HepG2 (cell line): ENCODE data around the gene STKLD1. TPM values are rescaled to one million over a fixed set of nuclear protein-coding genes. Genes with fewer than 3 reads are reported as not detected.
A peak's percentile ranks its signal among the peaks of the same experiment; 100 is the strongest.

Experiments used
- CENPT ChIP-seq: sonication (generic); formaldehyde crosslinking; IDR thresholded peaks from 2 replicates; pipeline ENCODE4 v1.8.0; 2022; ENCODE audit warnings: low read depth, mild to moderate bottlenecking, moderate library complexity, missing genetic modification reagents
- FOXA1 ChIP-seq, 2 experiments: fragments of 450-650 bp in 1 of 2; sonication (generic) in 1 of 2; formaldehyde crosslinking in 1 of 2; IDR thresholded peaks; 2 replicates each; pipeline versions ENCODE4 v1.4.0 to v1.6.1; 2016 to 2020; ENCODE audit warnings: missing genetic modification reagents in 1 of 2
- IRX3 ChIP-seq: sonication (generic); formaldehyde crosslinking; IDR thresholded peaks from 2 replicates; pipeline ENCODE4 v1.8.1; 2023; ENCODE audit warnings: mild to moderate bottlenecking, low read depth, missing genetic modification reagents, borderline replicate concordance
- KAT2B ChIP-seq: fragments of 150-350 bp; IDR thresholded peaks from 2 replicates; pipeline ENCODE4 v1.6.1; 2014; ENCODE audit warnings: low read depth, low read length, borderline replicate concordance
- MXD3 ChIP-seq: IDR thresholded peaks from 2 replicates; pipeline ENCODE4 v1.6.1; 2016; ENCODE audit warnings: mild to moderate bottlenecking, missing biosample characterization, missing genetic modification reagents
- MZF1 ChIP-seq: sonication (generic); formaldehyde crosslinking; IDR thresholded peaks from 2 replicates; pipeline ENCODE4 v1.8.1; 2023; ENCODE audit warnings: mild to moderate bottlenecking, missing genetic modification reagents, borderline replicate concordance
- PAF1 ChIP-seq: IDR thresholded peaks from 2 replicates; pipeline ENCODE4 v1.6.1; 2016; ENCODE audit warnings: missing genetic modification reagents, missing compliant biosample characterization
- PAXIP1 ChIP-seq: sonication (generic); formaldehyde crosslinking; conservative IDR thresholded peaks from 2 replicates; pipeline ENCODE4 v1.4.0; 2020; ENCODE audit warnings: mild to moderate bottlenecking, missing genetic modification reagents, moderate library complexity
- SAP130 ChIP-seq: IDR thresholded peaks from 2 replicates; pipeline ENCODE4 v1.6.1; 2016; ENCODE audit warnings: low read depth
- SMARCE1 ChIP-seq: fragments of 450-650 bp; IDR thresholded peaks from 2 replicates; pipeline ENCODE4 v1.6.1; 2017; ENCODE audit warnings: borderline replicate concordance
- TCF12 ChIP-seq, 2 experiments: fragments of 450-650 bp in 1 of 2; sonication (generic) in 1 of 2; formaldehyde crosslinking in 1 of 2; IDR thresholded peaks; 2 replicates each; pipeline versions ENCODE4 v1.6.1 to v1.8.0; 2017 to 2022; ENCODE audit warnings: antibody characterized with exemption in 1 of 2, mild to moderate bottlenecking in 1 of 2, missing genetic modification reagents in 1 of 2, moderate library complexity in 1 of 2
- TGIF2 ChIP-seq: IDR thresholded peaks from 2 replicates; pipeline ENCODE4 v1.6.1; 2016; ENCODE audit warnings: control low read depth, missing compliant biosample characterization
- ZBTB7B ChIP-seq: sonication (generic); formaldehyde crosslinking; IDR thresholded peaks from 2 replicates; pipeline ENCODE4 v1.4.0; 2020; ENCODE audit warnings: missing genetic modification reagents
- ZNF10 ChIP-seq: sonication (generic); formaldehyde crosslinking; IDR thresholded peaks from 2 replicates; pipeline ENCODE4 v1.4.0; 2020; ENCODE audit warnings: mild to moderate bottlenecking, low read depth, missing genetic modification reagents, borderline replicate concordance
- ZNF138 ChIP-seq: sonication (generic); formaldehyde crosslinking; IDR thresholded peaks from 2 replicates; pipeline ENCODE4 v1.5.0; 2020; ENCODE audit warnings: mild to moderate bottlenecking, low read depth, missing genetic modification reagents
- ZNF331 ChIP-seq: sonication (generic); formaldehyde crosslinking; IDR thresholded peaks from 2 replicates; pipeline ENCODE4 v1.4.0; 2020; ENCODE audit warnings: missing genetic modification reagents
- ZNF547 ChIP-seq: sonication (generic); formaldehyde crosslinking; IDR thresholded peaks from 2 replicates; pipeline ENCODE4 v1.5.1; 2020; ENCODE audit warnings: mild to moderate bottlenecking, missing genetic modification reagents
- ZNF639 ChIP-seq: conservative IDR thresholded peaks from 2 replicates; pipeline ENCODE4 v1.6.1; 2018; ENCODE audit warnings: missing genetic modification reagents
- ZNF784 ChIP-seq: sonication (generic); formaldehyde crosslinking; IDR thresholded peaks from 2 replicates; pipeline ENCODE4 v1.5.1; 2020; ENCODE audit warnings: missing genetic modification reagents, mild to moderate bottlenecking, borderline replicate concordance
- polyA plus RNA-seq, 8 experiments: library from polyadenylated mRNA; depleted of rRNA in 3 of 8; stranded (reverse) in 7 of 8; unstranded in 1 of 8; fragments of >200 nt; fragmentation: Illumina TruSeq in 4 of 8; extraction: Trizol in 4 of 8; gene quantifications; 2 replicates each; pipeline versions ENCODE4 v1.2.1 to v1.2.3, GENCODE V29; 2011 to 2016; ENCODE audit warnings: low read depth in 4 of 8, missing spikeins in 1 of 8, mixed read lengths in 1 of 8; ENCODE audit not compliant: insufficient read depth in 1 of 8
- total RNA-seq, 5 experiments: library from RNA; depleted of rRNA; stranded (reverse); fragments of >200 nt; fragmentation: Illumina TruSeq; extraction: Trizol; gene quantifications; 2 replicates each; pipeline ENCODE4 v1.2.3, GENCODE V29; 2016; ENCODE audit warnings: low read depth in 1 of 5
- TF ChIP-seq, protein P1 (sequence below): sonication (generic); formaldehyde crosslinking; conservative IDR thresholded peaks from 2 replicates; pipeline ENCODE4 v1.4.0; 2020; ENCODE audit warnings: missing genetic modification reagents

The STKLD1 gene
- total and polyA plus RNA-seq, 2 of the 13 experiments (the other 11 are each of a cell fraction or from before 2014, with no cell fraction given): 1.5 to 2.2 TPM

DNA sequence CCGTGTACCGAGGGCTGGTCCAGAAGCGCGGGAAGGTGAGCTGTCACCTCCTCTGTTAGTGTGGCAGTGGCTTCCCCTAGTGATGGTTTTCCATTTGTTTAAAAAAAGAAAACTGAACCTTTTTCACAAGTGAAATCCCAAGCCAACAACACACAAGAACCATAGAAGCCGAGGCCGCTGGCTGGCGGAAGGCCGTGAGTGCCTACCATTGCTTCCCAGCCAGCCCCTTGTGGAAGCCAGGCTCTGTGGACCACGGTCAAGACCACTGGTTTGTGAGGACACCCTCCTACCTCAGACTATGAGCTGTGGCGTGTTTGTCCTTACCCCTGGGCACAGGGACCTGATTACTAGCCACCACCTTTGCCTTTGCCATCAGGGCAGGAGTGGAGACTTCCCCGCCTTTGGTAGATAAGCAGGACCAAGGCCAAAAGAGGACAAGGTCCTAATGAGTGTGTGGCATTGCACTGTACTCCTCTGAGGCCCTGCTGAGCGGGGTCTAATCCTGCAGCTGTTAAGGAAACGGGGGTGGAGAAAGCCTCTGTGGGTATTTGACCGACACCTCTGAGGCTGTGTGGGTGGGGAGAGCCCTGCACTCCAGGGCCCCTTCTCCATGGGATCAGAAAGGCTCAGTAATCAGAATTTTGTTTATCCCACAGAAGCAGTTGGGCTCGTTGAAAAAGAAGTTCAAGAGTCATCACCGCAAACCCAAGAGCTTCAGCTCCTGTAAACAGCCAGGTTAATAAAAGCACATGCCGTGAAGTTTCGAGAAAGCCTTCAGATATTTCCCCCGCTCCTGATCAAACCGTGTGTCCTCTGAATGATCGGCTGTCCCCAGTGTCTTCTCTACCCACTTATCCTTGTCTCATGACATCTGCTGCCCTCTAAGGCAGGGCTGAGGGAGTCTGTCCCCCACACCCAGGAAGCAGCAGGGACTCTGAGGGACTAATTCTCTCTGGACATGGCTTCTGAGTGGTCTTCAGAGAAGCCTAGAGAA, 15.5 kb upstream of the STKLD1 start (continued):
- TF ChIP-seq PAXIP1 (CRISPR knock-in tag) (peak; percentile 35; the same call in 1 of the 2 replicates), CENPT (0 out of 2 replicates have a peak, but pooled peaks have one; percentile 33), ZNF331 (CRISPR knock-in tag) (0 out of 2 replicates have a peak, but pooled peaks have one; percentile 6), ZNF639 (CRISPR knock-in tag) (no peak), SMARCE1 (no peak), MZF1 (CRISPR knock-in tag) (no peak), ZNF547 (CRISPR knock-in tag) (peak; percentile 44; the same call in 1 of the 2 replicates), KAT2B (no peak), ZBTB7B (0 out of 2 replicates have a peak, but pooled peaks have one; percentile 27), PAF1 (CRISPR knock-in tag) (peak; percentile 61), ZNF10 (CRISPR knock-in tag) (no peak), SAP130 (CRISPR knock-in tag) (0 out of 2 replicates have a peak, but pooled peaks have one; percentile 15), TGIF2 (CRISPR knock-in tag) (no peak), ZNF784 (CRISPR knock-in tag) (peak; percentile 33; the same call in 1 of the 2 replicates), TCF12 (IDR thresholded peaks at IDR 0.05) (no peak), TCF12 (CRISPR knock-in tag; IDR thresholded peaks at IDR 0.05) (no peak), IRX3 (CRISPR knock-in tag) (0 out of 2 replicates have a peak, but pooled peaks have one; percentile 34), MXD3 (CRISPR knock-in tag) (no peak), FOXA1 (IDR thresholded peaks at IDR 0.05) (no peak), FOXA1 (CRISPR knock-in tag; IDR thresholded peaks at IDR 0.05) (no peak), ZNF138 (CRISPR knock-in tag) (no peak)
- TF ChIP-seq, protein P1, sequence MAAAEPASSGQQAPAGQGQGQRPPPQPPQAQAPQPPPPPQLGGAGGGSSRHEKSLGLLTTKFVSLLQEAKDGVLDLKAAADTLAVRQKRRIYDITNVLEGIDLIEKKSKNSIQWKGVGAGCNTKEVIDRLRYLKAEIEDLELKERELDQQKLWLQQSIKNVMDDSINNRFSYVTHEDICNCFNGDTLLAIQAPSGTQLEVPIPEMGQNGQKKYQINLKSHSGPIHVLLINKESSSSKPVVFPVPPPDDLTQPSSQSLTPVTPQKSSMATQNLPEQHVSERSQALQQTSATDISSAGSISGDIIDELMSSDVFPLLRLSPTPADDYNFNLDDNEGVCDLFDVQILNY (CRISPR knock-in tag): no peak
